Kidney epithelial cell (primary cell): ENCODE measurements around the gene SLC35D2. TPM values are rescaled to one million over a fixed set of nuclear protein-coding genes. Genes with fewer than 3 reads are reported as not detected.
"Not testable (repeated sequence)": the region's sequence is repeated elsewhere in the genome, so short reads cannot be mapped to it uniquely, and the experiment has no call there.

Source experiments
- DNase-seq: peaks from one replicate; pipeline ENCODE4 v3.0.0-alpha.2; 2010; ENCODE audit warnings: low read depth
- H3K27me3 ChIP-seq: 2 replicates; pipeline ENCODE4 v1.6.0; 2011; ENCODE audit warnings: low read length; ENCODE audit not compliant: control insufficient read depth, insufficient read depth
- H3K36me3 ChIP-seq: 2 replicates; pipeline ENCODE4 v1.5.1; 2011; ENCODE audit warnings: low read length; ENCODE audit not compliant: control insufficient read depth, insufficient read depth
- H3K4me3 ChIP-seq: 2 replicates; pipeline ENCODE4 v1.5.1; 2011; ENCODE audit warnings: low read depth, mild to moderate bottlenecking, control low read depth, low read length
- CTCF ChIP-seq: IDR thresholded peaks from 2 replicates; pipeline ENCODE4 v1.5.1; 2011; ENCODE audit warnings: mild to moderate bottlenecking, moderate library complexity, low read length, control low read depth, inconsistent platforms; ENCODE audit not compliant: insufficient read depth, poor library complexity, severe bottlenecking
- total RNA-seq: library from RNA; depleted of rRNA; stranded (reverse); fragments of >200 nt; gene quantifications from 2 replicates; pipeline ENCODE4 v1.2.3, GENCODE V29; 2015

SLC35D2 gene
- total RNA-seq, 1 donor from 2014 or later = 49.5 TPM

GRCh38 chr9:96376891-96377874 is 6.3 kb downstream of the SLC35D2 start:
- DNase-seq = peak; percentile 34
- Histone ChIP-seq H3K27me3 (no peaks in the 10 kb centered on the region), H3K4me3 (no peak overlapping the region), H3K36me3 (no peaks in the 10 kb centered on the region)
- TF ChIP-seq CTCF = no peak

GRCh38 chr9:96375507-96375906 is 8.0 kb downstream of the SLC35D2 start:
- H3K27me3 ChIP-seq, DNase-seq: not testable (repeated sequence)

GRCh38 chr9:96367943-96368342 is 15.6 kb downstream of the SLC35D2 start:
- no peak overlapping the region for H3K4me3 ChIP-seq
- no peak for TF ChIP-seq CTCF

More at GRCh38 chr9:96375507-96375906, 8.0 kb downstream of the SLC35D2 start:
- not testable (repeated sequence) for H3K36me3 ChIP-seq, H3K4me3 ChIP-seq

GRCh38 chr9:96363175-96363967 is 20.1 kb downstream of the SLC35D2 start:
- H3K36me3 ChIP-seq = no peaks in the 10 kb centered on the region
- H3K27me3 ChIP-seq = no peaks in the 10 kb centered on the region
- no peak for TF ChIP-seq CTCF
- no peak overlapping the region for H3K4me3 ChIP-seq
- DNase-seq = no peak

More at GRCh38 chr9:96367943-96368342, 15.6 kb downstream of the SLC35D2 start:
- no peaks in the 10 kb centered on the region for H3K27me3 ChIP-seq
- DNase-seq = no peak
- no peaks in the 10 kb centered on the region for H3K36me3 ChIP-seq

- H3K27me3 ChIP-seq, DNase-seq, H3K4me3 ChIP-seq, H3K36me3 ChIP-seq: not testable (repeated sequence)
Observed at GRCh38 chr9:96362119-96362518, 21.4 kb downstream of the SLC35D2 start.

GRCh38 chr9:96361668-96362067 is 21.8 kb downstream of the SLC35D2 start:
- no peak for TF ChIP-seq CTCF
- no peaks in the 10 kb centered on the region for H3K36me3 ChIP-seq
- no peaks in the 10 kb centered on the region for H3K27me3 ChIP-seq

More at GRCh38 chr9:96361668-96362067, 21.8 kb downstream of the SLC35D2 start:
- no peak overlapping the region for H3K4me3 ChIP-seq
- DNase-seq = no peak
